GM23338 (cell line): ENCODE results near the gene VPS45. TPM values are rescaled to one million over a fixed set of nuclear protein-coding genes. Genes with fewer than 3 reads are reported as not detected.
A peak's percentile ranks its signal among the peaks of the same experiment; 100 is the strongest.

ENCODE experiments used
- ATAC-seq: fragments of 200-7000 bp; cut with Tn5 transposase; 3 replicates; pipeline ENCODE4 v1.9.1; 2020
- DNase-seq: peaks from one replicate; pipeline ENCODE4 v3.0.0-alpha.2; 2015; ENCODE audit warnings: low spot score
- H2AFZ ChIP-seq: fragments of 200-600 bp; sonication (generic); 2 replicates; pipeline ENCODE4 v1.8.0; 2016; ENCODE audit warnings: antibody characterized with exemption, mild to moderate bottlenecking, moderate library complexity
- H3F3A ChIP-seq: fragments of 200-600 bp; sonication (generic); replicated peaks from 2 replicates; pipeline ENCODE4 v1.8.0; 2017; ENCODE audit warnings: antibody characterized with exemption, mixed run types, low read depth
- H3K27ac ChIP-seq: fragments of 200-600 bp; sonication (generic); 2 replicates; pipeline ENCODE4 v1.6.1; 2016; ENCODE audit warnings: low read depth
- H3K27me3 ChIP-seq: fragments of 200-600 bp; sonication (generic); 2 replicates; pipeline ENCODE4 v1.8.0; 2016; ENCODE audit warnings: mild to moderate bottlenecking, mixed run types, moderate library complexity; ENCODE audit not compliant: insufficient read depth
- H3K36me3 ChIP-seq: fragments of 200-600 bp; sonication (generic); 2 replicates; pipeline ENCODE4 v1.8.0; 2016; ENCODE audit warnings: mild to moderate bottlenecking; ENCODE audit not compliant: insufficient read depth
- H3K4me1 ChIP-seq: fragments of 200-600 bp; sonication (generic); 2 replicates; pipeline ENCODE4 v1.8.0; 2016; ENCODE audit warnings: mild to moderate bottlenecking, moderate library complexity; ENCODE audit not compliant: insufficient read depth
- H3K4me2 ChIP-seq: fragments of 200-600 bp; sonication (generic); 2 replicates; pipeline ENCODE4 v1.7.1; 2017; ENCODE audit warnings: mixed run types
- H3K4me3 ChIP-seq: fragments of 200-600 bp; sonication (generic); 2 replicates; pipeline ENCODE4 v1.6.1; 2016; ENCODE audit warnings: mixed run types
- H3K79me2 ChIP-seq: fragments of 200-600 bp; sonication (generic); replicated peaks from 2 replicates; pipeline ENCODE4 v1.8.0; 2017; ENCODE audit warnings: mild to moderate bottlenecking; ENCODE audit not compliant: insufficient read depth
- H3K9me2 ChIP-seq: fragments of 200-600 bp; sonication (generic); 2 replicates; pipeline ENCODE4 v1.8.0; 2017; ENCODE audit not compliant: insufficient read depth
- H4K20me1 ChIP-seq: fragments of 200-600 bp; sonication (generic); replicated peaks from 2 replicates; pipeline ENCODE4 v1.8.0; 2017; ENCODE audit warnings: mild to moderate bottlenecking; ENCODE audit not compliant: insufficient read depth
- H3K27ac Mint-ChIP-seq: 2 replicates; pipeline ENCODE4 v1.8.0; 2020; ENCODE audit warnings: inconsistent platforms, mild to moderate bottlenecking, moderate library complexity, mixed read lengths
- H3K27me3 Mint-ChIP-seq: 3 replicates; pipeline ENCODE4 v1.8.0; 2022; ENCODE audit warnings: low read depth, mild to moderate bottlenecking, moderate library complexity, mixed read lengths, inconsistent platforms; ENCODE audit not compliant: insufficient read depth, poor library complexity
- H3K36me3 Mint-ChIP-seq: 3 replicates; pipeline ENCODE4 v1.8.0; 2021; ENCODE audit warnings: low read depth, mild to moderate bottlenecking, inconsistent platforms, moderate library complexity, mixed read lengths
- H3K4me1 Mint-ChIP-seq: 3 replicates; pipeline ENCODE4 v1.8.0; 2020; ENCODE audit warnings: mild to moderate bottlenecking, inconsistent platforms, mixed read lengths
- H3K4me3 Mint-ChIP-seq: 3 replicates; pipeline ENCODE4 v1.8.0; 2021; ENCODE audit warnings: moderate library complexity, mild to moderate bottlenecking, inconsistent platforms, mixed read lengths
- H3K9me3 Mint-ChIP-seq: 3 replicates; pipeline ENCODE4 v1.8.0; 2020; ENCODE audit warnings: moderate library complexity, mild to moderate bottlenecking, inconsistent platforms, mixed read lengths
- EZH2phosphoT487 ChIP-seq: fragments of 200-600 bp; sonication (generic); IDR thresholded peaks from one replicate; pipeline ENCODE4 v1.8.1; 2018; ENCODE audit warnings: antibody characterized with exemption; ENCODE audit not compliant: unreplicated experiment
- STAT1 ChIP-seq: IDR thresholded peaks from one replicate; pipeline ENCODE4 v1.6.1; 2016; ENCODE audit warnings: antibody characterized with exemption; ENCODE audit not compliant: unreplicated experiment
- ZNF331 ChIP-seq: fragments of 250-450 bp; sonication (Bioruptor Pico); IDR thresholded peaks from 2 replicates; pipeline ENCODE4 v1.5.0; 2020; ENCODE audit warnings: low read depth, mild to moderate bottlenecking, moderate library complexity
- polyA plus RNA-seq: library from polyadenylated mRNA; unstranded; fragments of >200 nt; fragmentation: Nextera tagmentation; extraction: Ambion mirVana; gene quantifications from 2 replicates; pipeline ENCODE4 v1.2.1, GENCODE V29; 2016
- total RNA-seq: library from RNA; depleted of rRNA; stranded (reverse); fragments of >200 nt; shearing (Covaris generic); gene quantifications from 2 replicates; pipeline ENCODE4 v1.2.3, GENCODE V29; 2014
- TF ChIP-seq, protein P1 (sequence below): IDR thresholded peaks from 2 replicates; pipeline ENCODE4 v1.6.1; 2016; ENCODE audit warnings: antibody characterized with exemption
- TF ChIP-seq, protein P2 (sequence below), 2 experiments: fragments of 200-600 bp in 1 of 2; sonication (generic) in 1 of 2; conservative IDR thresholded peaks; 2 replicates each; pipeline versions ENCODE4 v1.5.1 to v1.6.1; 2016 to 2017; ENCODE audit warnings: antibody characterized with exemption in 2 of 2, low read depth in 2 of 2, mild to moderate bottlenecking in 2 of 2, moderate library complexity in 1 of 2
- TF ChIP-seq, protein P3 (sequence below): IDR thresholded peaks from one replicate; pipeline ENCODE4 v1.6.1; 2018; ENCODE audit warnings: antibody characterized with exemption; ENCODE audit not compliant: unreplicated experiment
- TF ChIP-seq, protein P4 (sequence below): fragments of 250-450 bp; sonication (Bioruptor Pico); IDR thresholded peaks from 2 replicates; pipeline ENCODE4 v1.5.0; 2020; ENCODE audit warnings: mild to moderate bottlenecking, moderate library complexity

Gene VPS45
- total and polyA plus RNA-seq, 2 experiments from 2014 or later = 23.5 to 37.5 TPM

DNA sequence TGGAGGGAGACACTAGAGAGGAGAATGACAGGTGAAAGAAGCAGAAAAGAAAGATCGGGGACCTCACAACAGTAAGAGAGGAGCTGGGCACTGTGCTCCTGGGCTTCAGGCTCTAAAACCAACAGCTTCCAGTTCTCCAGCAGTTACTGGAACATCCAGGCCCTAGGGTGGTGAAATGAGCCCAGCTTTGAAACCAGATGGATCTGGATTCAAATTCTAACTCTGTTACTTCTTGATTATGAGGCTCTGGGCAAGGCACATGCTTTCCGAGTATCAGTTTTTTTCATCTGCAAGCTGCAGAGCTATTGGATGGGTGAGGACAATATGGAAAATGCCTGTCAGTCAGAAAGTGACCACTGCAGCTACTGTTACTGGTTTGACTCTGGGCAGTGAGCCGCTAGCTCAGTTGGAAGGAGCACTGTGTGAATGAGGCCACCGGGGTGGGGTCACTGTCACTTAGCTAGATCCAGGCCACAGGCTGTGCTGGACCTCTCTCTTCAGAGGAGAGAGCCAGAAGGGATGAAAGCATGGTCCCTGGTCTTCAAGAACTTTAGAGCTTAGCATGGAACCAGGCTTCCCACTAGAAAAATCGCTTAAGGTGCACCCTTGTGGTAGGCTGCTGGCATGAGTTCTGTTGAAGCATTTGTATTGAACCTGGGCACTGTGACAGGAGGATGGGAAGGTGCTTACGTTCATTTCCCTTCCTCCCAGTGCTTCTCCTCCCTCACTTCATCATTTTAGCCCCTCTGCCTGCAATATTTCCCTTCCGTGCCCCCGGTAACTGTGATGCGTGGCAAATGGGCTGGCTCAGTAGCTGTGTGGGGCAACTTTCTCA lies 94.4 kb downstream of the VPS45 start:
- peak; percentile 44 for DNase-seq
- Mint-ChIP-seq H3K9me3 (no peaks in the 10 kb centered on the region), H3K27ac (peak overlapping the region; percentile 99), H3K27me3 (peaks cover 10% of the 10 kb centered on the region), H3K36me3 (peaks cover 37% of the 10 kb centered on the region), H3K4me1 (peaks cover 49% of the 10 kb centered on the region), H3K4me3 (peak overlapping the region; percentile 66)
- H3F3A ChIP-seq = peaks cover 17% of the 10 kb centered on the region
- TF ChIP-seq, protein P1, sequence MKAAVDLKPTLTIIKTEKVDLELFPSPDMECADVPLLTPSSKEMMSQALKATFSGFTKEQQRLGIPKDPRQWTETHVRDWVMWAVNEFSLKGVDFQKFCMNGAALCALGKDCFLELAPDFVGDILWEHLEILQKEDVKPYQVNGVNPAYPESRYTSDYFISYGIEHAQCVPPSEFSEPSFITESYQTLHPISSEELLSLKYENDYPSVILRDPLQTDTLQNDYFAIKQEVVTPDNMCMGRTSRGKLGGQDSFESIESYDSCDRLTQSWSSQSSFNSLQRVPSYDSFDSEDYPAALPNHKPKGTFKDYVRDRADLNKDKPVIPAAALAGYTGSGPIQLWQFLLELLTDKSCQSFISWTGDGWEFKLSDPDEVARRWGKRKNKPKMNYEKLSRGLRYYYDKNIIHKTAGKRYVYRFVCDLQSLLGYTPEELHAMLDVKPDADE = no peak
- TF ChIP-seq STAT1 = no peak
- TF ChIP-seq, protein P2, sequence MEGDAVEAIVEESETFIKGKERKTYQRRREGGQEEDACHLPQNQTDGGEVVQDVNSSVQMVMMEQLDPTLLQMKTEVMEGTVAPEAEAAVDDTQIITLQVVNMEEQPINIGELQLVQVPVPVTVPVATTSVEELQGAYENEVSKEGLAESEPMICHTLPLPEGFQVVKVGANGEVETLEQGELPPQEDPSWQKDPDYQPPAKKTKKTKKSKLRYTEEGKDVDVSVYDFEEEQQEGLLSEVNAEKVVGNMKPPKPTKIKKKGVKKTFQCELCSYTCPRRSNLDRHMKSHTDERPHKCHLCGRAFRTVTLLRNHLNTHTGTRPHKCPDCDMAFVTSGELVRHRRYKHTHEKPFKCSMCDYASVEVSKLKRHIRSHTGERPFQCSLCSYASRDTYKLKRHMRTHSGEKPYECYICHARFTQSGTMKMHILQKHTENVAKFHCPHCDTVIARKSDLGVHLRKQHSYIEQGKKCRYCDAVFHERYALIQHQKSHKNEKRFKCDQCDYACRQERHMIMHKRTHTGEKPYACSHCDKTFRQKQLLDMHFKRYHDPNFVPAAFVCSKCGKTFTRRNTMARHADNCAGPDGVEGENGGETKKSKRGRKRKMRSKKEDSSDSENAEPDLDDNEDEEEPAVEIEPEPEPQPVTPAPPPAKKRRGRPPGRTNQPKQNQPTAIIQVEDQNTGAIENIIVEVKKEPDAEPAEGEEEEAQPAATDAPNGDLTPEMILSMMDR (conservative IDR thresholded peaks at IDR 0.05; ENCODE audit: low read depth in 2 of 2) = peak; percentile 20 to 31
- no peak for TF ChIP-seq ZNF331 (CRISPR knock-in tag)
- TF ChIP-seq, protein P3, sequence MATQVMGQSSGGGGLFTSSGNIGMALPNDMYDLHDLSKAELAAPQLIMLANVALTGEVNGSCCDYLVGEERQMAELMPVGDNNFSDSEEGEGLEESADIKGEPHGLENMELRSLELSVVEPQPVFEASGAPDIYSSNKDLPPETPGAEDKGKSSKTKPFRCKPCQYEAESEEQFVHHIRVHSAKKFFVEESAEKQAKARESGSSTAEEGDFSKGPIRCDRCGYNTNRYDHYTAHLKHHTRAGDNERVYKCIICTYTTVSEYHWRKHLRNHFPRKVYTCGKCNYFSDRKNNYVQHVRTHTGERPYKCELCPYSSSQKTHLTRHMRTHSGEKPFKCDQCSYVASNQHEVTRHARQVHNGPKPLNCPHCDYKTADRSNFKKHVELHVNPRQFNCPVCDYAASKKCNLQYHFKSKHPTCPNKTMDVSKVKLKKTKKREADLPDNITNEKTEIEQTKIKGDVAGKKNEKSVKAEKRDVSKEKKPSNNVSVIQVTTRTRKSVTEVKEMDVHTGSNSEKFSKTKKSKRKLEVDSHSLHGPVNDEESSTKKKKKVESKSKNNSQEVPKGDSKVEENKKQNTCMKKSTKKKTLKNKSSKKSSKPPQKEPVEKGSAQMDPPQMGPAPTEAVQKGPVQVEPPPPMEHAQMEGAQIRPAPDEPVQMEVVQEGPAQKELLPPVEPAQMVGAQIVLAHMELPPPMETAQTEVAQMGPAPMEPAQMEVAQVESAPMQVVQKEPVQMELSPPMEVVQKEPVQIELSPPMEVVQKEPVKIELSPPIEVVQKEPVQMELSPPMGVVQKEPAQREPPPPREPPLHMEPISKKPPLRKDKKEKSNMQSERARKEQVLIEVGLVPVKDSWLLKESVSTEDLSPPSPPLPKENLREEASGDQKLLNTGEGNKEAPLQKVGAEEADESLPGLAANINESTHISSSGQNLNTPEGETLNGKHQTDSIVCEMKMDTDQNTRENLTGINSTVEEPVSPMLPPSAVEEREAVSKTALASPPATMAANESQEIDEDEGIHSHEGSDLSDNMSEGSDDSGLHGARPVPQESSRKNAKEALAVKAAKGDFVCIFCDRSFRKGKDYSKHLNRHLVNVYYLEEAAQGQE = no peak
- TF ChIP-seq, protein P4, sequence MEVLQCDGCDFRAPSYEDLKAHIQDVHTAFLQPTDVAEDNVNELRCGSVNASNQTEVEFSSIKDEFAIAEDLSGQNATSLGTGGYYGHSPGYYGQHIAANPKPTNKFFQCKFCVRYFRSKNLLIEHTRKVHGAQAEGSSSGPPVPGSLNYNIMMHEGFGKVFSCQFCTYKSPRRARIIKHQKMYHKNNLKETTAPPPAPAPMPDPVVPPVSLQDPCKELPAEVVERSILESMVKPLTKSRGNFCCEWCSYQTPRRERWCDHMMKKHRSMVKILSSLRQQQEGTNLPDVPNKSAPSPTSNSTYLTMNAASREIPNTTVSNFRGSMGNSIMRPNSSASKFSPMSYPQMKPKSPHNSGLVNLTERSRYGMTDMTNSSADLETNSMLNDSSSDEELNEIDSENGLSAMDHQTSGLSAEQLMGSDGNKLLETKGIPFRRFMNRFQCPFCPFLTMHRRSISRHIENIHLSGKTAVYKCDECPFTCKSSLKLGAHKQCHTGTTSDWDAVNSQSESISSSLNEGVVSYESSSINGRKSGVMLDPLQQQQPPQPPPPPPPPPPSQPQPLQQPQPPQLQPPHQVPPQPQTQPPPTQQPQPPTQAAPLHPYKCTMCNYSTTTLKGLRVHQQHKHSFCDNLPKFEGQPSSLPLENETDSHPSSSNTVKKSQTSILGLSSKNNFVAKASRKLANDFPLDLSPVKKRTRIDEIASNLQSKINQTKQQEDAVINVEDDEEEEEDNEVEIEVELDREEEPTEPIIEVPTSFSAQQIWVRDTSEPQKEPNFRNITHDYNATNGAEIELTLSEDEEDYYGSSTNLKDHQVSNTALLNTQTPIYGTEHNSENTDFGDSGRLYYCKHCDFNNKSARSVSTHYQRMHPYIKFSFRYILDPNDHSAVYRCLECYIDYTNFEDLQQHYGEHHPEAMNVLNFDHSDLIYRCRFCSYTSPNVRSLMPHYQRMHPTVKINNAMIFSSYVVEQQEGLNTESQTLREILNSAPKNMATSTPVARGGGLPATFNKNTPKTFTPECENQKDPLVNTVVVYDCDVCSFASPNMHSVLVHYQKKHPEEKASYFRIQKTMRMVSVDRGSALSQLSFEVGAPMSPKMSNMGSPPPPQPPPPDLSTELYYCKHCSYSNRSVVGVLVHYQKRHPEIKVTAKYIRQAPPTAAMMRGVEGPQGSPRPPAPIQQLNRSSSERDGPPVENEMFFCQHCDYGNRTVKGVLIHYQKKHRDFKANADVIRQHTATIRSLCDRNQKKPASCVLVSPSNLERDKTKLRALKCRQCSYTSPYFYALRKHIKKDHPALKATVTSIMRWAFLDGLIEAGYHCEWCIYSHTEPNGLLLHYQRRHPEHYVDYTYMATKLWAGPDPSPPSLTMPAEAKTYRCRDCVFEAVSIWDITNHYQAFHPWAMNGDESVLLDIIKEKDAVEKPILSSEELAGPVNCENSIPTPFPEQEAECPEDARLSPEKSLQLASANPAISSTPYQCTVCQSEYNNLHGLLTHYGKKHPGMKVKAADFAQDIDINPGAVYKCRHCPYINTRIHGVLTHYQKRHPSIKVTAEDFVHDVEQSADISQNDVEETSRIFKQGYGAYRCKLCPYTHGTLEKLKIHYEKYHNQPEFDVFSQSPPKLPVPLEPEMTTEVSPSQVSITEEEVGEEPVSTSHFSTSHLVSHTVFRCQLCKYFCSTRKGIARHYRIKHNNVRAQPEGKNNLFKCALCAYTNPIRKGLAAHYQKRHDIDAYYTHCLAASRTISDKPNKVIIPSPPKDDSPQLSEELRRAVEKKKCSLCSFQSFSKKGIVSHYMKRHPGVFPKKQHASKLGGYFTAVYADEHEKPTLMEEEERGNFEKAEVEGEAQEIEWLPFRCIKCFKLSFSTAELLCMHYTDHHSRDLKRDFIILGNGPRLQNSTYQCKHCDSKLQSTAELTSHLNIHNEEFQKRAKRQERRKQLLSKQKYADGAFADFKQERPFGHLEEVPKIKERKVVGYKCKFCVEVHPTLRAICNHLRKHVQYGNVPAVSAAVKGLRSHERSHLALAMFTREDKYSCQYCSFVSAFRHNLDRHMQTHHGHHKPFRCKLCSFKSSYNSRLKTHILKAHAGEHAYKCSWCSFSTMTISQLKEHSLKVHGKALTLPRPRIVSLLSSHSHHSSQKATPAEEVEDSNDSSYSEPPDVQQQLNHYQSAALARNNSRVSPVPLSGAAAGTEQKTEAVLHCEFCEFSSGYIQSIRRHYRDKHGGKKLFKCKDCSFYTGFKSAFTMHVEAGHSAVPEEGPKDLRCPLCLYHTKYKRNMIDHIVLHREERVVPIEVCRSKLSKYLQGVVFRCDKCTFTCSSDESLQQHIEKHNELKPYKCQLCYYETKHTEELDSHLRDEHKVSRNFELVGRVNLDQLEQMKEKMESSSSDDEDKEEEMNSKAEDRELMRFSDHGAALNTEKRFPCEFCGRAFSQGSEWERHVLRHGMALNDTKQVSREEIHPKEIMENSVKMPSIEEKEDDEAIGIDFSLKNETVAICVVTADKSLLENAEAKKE (CRISPR knock-in tag) = 0 out of 2 replicates have a peak, but pooled peaks have one; percentile 40
- TF ChIP-seq EZH2phosphoT487 = no peak
- H3K79me2 ChIP-seq = no peaks in the 10 kb centered on the region
- 0 out of 2 replicates have a peak, but pooled peaks cover 4% of the 10 kb centered on the region for H4K20me1 ChIP-seq
- H3K4me3 ChIP-seq = peak overlapping the region; percentile 55
- peak; percentile 17 for ATAC-seq
- H2AFZ ChIP-seq = peak overlapping the region; percentile 8; the same call in 1 of the 2 replicates
- H3K36me3 ChIP-seq = peaks cover 10% of the 10 kb centered on the region
- H3K9me2 ChIP-seq = no peaks in the 10 kb centered on the region; the same call in 1 of the 2 replicates
- H3K4me1 ChIP-seq = peaks cover 26% of the 10 kb centered on the region
- H3K27ac ChIP-seq = peak overlapping the region; percentile 96
- no peaks in the 10 kb centered on the region for H3K27me3 ChIP-seq
- H3K4me2 ChIP-seq = peak overlapping the region; percentile 67
